ENCODE results near the gene OR4D9.

Gene OR4D9

GRCh38 chr11:59548309-59548656 lies 36.9 kb downstream of the OR4D9 start:
- in situ Hi-C loops (cut with MboI; ENCODE audit: low sequenced_read_pairs, unreplicated experiment): loop anchor here (25.0 kb wide), 1 partner anchor 264 kb away; the partner anchor contains the start of gene MRPL16
- no peak for DNase-seq (ENCODE audit: low spot score)
- no peak for TF ChIP-seq CTCF (IDR thresholded peaks at IDR 0.05; ENCODE audit: borderline replicate concordance, control extremely low read depth, extremely low read depth, insufficient read depth, missing control alignments)

- peak; percentile 36 for TF ChIP-seq CTCF (IDR thresholded peaks at IDR 0.05; ENCODE audit: borderline replicate concordance, control extremely low read depth, extremely low read depth, insufficient read depth, missing control alignments)
- peak; percentile 84 for DNase-seq (ENCODE audit: low spot score)
- in situ Hi-C loops (cut with MboI; ENCODE audit: low sequenced_read_pairs, unreplicated experiment): loop anchor here (10.0 kb wide), 1 partner anchor 114 kb away; the partner anchor contains the start of gene PATL1
These were observed 39.1 kb downstream of the OR4D9 start for GRCh38 chr11:59550368-59550841.

GRCh38 chr11:59550842-59551658 lies 39.7 kb downstream of the OR4D9 start:
- in situ Hi-C loops (cut with MboI; ENCODE audit: low sequenced_read_pairs, unreplicated experiment): loop anchor here (10.0 kb wide), 1 partner anchor 114 kb away; the partner anchor contains the start of gene PATL1
- no peak for TF ChIP-seq CTCF (IDR thresholded peaks at IDR 0.05; ENCODE audit: borderline replicate concordance, control extremely low read depth, extremely low read depth, insufficient read depth, missing control alignments)
- DNase-seq (ENCODE audit: low spot score): peak; percentile 39

- in situ Hi-C loops (cut with MboI; ENCODE audit: low sequenced_read_pairs, unreplicated experiment): loop anchor here (10.0 kb wide), 1 partner anchor 113 kb away; the partner anchor contains the start of gene PATL1
- no peak for DNase-seq (ENCODE audit: low spot score)
- TF ChIP-seq CTCF (IDR thresholded peaks at IDR 0.05; ENCODE audit: borderline replicate concordance, control extremely low read depth, extremely low read depth, insufficient read depth, missing control alignments): no peak
These were observed 40.6 kb downstream of the OR4D9 start for GRCh38 chr11:59551659-59552521.

- in situ Hi-C loops (cut with MboI; ENCODE audit: low sequenced_read_pairs, unreplicated experiment): loop anchor here (10.0 kb wide), 1 partner anchor 112 kb away; the partner anchor contains the start of gene PATL1
- no peak for TF ChIP-seq CTCF (IDR thresholded peaks at IDR 0.05; ENCODE audit: borderline replicate concordance, control extremely low read depth, extremely low read depth, insufficient read depth, missing control alignments)
These were observed 41.5 kb downstream of the OR4D9 start for GRCh38 chr11:59552844-59553243.

GRCh38 chr11:59553323-59553722 lies 42.0 kb downstream of the OR4D9 start:
- DNase-seq (ENCODE audit: low spot score): no peak
- in situ Hi-C loops (cut with MboI; ENCODE audit: low sequenced_read_pairs, unreplicated experiment): loop anchor here (10.0 kb wide), 1 partner anchor 111 kb away; the partner anchor contains the start of gene PATL1

More at GRCh38 chr11:59552844-59553243, 41.5 kb downstream of the OR4D9 start:
- no peak for DNase-seq (ENCODE audit: low spot score)

More at GRCh38 chr11:59553323-59553722, 42.0 kb downstream of the OR4D9 start:
- TF ChIP-seq CTCF (IDR thresholded peaks at IDR 0.05; ENCODE audit: borderline replicate concordance, control extremely low read depth, extremely low read depth, insufficient read depth, missing control alignments): no peak

All from GM13976 (cell line).